Left ventricle myocardium inferior (tissue), 1 donor: ENCODE data around the gene CAMK2G. TPM values are rescaled to one million over a fixed set of nuclear protein-coding genes. Genes with fewer than 3 reads are reported as not detected.
"Not testable (repeated sequence)": the region's sequence is repeated elsewhere in the genome, so short reads cannot be mapped to it uniquely, and the experiment has no call there.

Experiments
- DNase-seq: peaks from one replicate; pipeline ENCODE4 v3.0.0-alpha.2; 2020
- H3K27ac ChIP-seq: fragments of 200-600 bp; replicated peaks from 2 replicates; pipeline ENCODE4 v1.8.0; 2021
- H3K27me3 ChIP-seq: fragments of 200-600 bp; 2 replicates; pipeline ENCODE4 v1.8.0; 2021; ENCODE audit warnings: low read depth
- H3K36me3 ChIP-seq: fragments of 200-600 bp; 2 replicates; pipeline ENCODE4 v1.8.0; 2021
- H3K4me1 ChIP-seq: fragments of 200-600 bp; 2 replicates; pipeline ENCODE4 v1.8.0; 2021
- H3K4me3 ChIP-seq: fragments of 200-600 bp; 2 replicates; pipeline ENCODE4 v1.8.0; 2021; ENCODE audit warnings: mild to moderate bottlenecking, moderate library complexity
- H3K9me3 ChIP-seq: fragments of 200-600 bp; replicated peaks from 2 replicates; pipeline ENCODE4 v1.8.0; 2021
- intact Hi-C: fragments of 100-400 bp; cut with micrococcal nuclease; formaldehyde crosslinking; loops from one replicate; pipeline ENCODE4 v1.11.0; 2022
- total RNA-seq: library from RNA; stranded (reverse); fragmentation: NEBNext Ultra II Directional; extraction: Animal tissue kit (Norgen Biotek cat#: 25700); gene quantifications from one replicate; pipeline ENCODE4 v1.2.1, GENCODE V29; 2021
- TF ChIP-seq, protein P1 (sequence below): fragments of 200-600 bp; IDR thresholded peaks from 2 replicates; pipeline ENCODE4 v1.8.0; 2021; ENCODE audit warnings: antibody characterized with exemption, mild to moderate bottlenecking, borderline replicate concordance
- donor health status: DM: no; HTN: yes; CAD: no; lungs with severe emphysema.

CAMK2G gene
- total RNA-seq, 1 donor from 2014 or later = 12.5 TPM

GRCh38 chr10:73892310-73893030, 18.1 kb upstream of the CAMK2G start:
- intact Hi-C loops = no loop called here
- Histone ChIP-seq H3K27me3 (no peaks in the 10 kb centered on the region), H3K27ac (no peak overlapping the region), H3K4me1 (peaks cover 18% of the 10 kb centered on the region), H3K4me3 (no peak overlapping the region), H3K36me3 (no peaks in the 10 kb centered on the region), H3K9me3 (no peaks in the 10 kb centered on the region)
- no peak for DNase-seq
- TF ChIP-seq, protein P1, sequence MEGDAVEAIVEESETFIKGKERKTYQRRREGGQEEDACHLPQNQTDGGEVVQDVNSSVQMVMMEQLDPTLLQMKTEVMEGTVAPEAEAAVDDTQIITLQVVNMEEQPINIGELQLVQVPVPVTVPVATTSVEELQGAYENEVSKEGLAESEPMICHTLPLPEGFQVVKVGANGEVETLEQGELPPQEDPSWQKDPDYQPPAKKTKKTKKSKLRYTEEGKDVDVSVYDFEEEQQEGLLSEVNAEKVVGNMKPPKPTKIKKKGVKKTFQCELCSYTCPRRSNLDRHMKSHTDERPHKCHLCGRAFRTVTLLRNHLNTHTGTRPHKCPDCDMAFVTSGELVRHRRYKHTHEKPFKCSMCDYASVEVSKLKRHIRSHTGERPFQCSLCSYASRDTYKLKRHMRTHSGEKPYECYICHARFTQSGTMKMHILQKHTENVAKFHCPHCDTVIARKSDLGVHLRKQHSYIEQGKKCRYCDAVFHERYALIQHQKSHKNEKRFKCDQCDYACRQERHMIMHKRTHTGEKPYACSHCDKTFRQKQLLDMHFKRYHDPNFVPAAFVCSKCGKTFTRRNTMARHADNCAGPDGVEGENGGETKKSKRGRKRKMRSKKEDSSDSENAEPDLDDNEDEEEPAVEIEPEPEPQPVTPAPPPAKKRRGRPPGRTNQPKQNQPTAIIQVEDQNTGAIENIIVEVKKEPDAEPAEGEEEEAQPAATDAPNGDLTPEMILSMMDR = no peak

- Histone ChIP-seq H3K36me3 (no peaks in the 10 kb centered on the region), H3K27ac (no peak overlapping the region), H3K9me3 (no peaks in the 10 kb centered on the region), H3K27me3 (no peaks in the 10 kb centered on the region), H3K4me1 (peaks cover 27% of the 10 kb centered on the region), H3K4me3 (no peak overlapping the region)
- TF ChIP-seq, protein P1 = no peak
- intact Hi-C loops = no loop called here
- no peak for DNase-seq
Observed at GRCh38 chr10:73891540-73891939, 17.2 kb upstream of the CAMK2G start.

GRCh38 chr10:73890830-73891229, 16.5 kb upstream of the CAMK2G start:
- H3K36me3 ChIP-seq, H3K27ac ChIP-seq, H3K27me3 ChIP-seq, H3K4me3 ChIP-seq, DNase-seq, intact Hi-C loops, H3K9me3 ChIP-seq: not testable (repeated sequence)
- peaks cover 32% of the 10 kb centered on the region for H3K4me1 ChIP-seq

DNA sequence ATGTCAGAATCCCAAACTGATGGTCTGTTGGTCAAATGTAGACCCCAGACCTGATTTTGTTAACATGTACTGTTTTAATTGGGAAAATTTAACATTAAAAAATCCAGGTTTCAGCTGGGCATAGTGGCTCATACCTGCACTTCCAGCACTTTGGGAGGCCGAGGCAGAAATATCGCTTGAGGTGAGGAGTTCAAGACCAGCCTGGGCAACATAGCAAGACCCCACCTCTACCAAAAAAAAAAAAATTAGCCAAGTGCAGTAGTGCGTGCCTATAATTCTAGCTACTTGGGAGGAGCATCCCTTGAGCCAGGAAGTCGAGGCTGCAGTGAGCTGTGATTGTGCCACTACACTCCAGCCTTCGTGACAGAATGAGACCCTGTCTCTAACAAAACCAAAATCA, 15.9 kb upstream of the CAMK2G start:
- no peaks in the 10 kb centered on the region for H3K9me3 ChIP-seq
- H3K4me3 ChIP-seq = no peak overlapping the region
- H3K4me1 ChIP-seq = peaks cover 32% of the 10 kb centered on the region
- no peaks in the 10 kb centered on the region for H3K36me3 ChIP-seq
- H3K27me3 ChIP-seq = no peaks in the 10 kb centered on the region
- no peak overlapping the region for H3K27ac ChIP-seq
- intact Hi-C loops = no loop called here
- TF ChIP-seq, protein P1 = no peak
- no peak for DNase-seq

GRCh38 chr10:73889416-73889815, 15.1 kb upstream of the CAMK2G start:
- intact Hi-C loops = loop anchor here (5.0 kb wide), 1 partner anchor 193 kb away; no protein-coding TSS in a partner anchor
- H3K9me3 ChIP-seq, DNase-seq, H3K27me3 ChIP-seq, H3K36me3 ChIP-seq, H3K4me3 ChIP-seq: not testable (repeated sequence)
- Histone ChIP-seq H3K4me1 (peaks cover 32% of the 10 kb centered on the region), H3K27ac (peak overlapping the region; percentile 87)

DNA sequence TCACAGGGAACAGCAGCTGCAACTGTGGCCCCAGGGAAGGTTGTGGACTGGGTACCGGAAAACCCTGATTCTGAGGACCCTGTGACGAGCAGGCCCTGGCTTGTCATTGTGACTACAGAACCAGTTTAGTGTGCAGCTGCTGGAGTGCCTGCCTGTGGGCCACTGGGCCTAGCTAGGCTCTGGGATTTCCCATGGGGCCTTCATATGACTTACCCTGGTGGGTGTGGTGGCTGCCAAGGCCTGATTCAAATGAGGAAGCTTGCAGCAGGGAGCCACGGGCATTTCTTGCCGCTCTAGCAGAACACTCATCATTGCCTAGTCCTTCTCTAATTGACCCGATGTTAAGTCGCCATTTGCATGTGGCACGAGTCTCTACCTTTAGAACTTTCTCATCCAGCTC, 14.7 kb upstream of the CAMK2G start:
- intact Hi-C loops = loop anchor here (5.0 kb wide), 1 partner anchor 193 kb away; no protein-coding TSS in a partner anchor
- H3K27me3 ChIP-seq = no peaks in the 10 kb centered on the region
- no peaks in the 10 kb centered on the region for H3K9me3 ChIP-seq
- TF ChIP-seq, protein P1 = no peak
- H3K4me1 ChIP-seq = peaks cover 32% of the 10 kb centered on the region
- peak; percentile 56 for DNase-seq
- H3K36me3 ChIP-seq = no peaks in the 10 kb centered on the region
- H3K4me3 ChIP-seq = no peak overlapping the region
- H3K27ac ChIP-seq = peak overlapping the region; percentile 87
